CD4-positive, alpha-beta T cell (primary cell): ENCODE data around the gene SCN8A. TPM values are rescaled to one million over a fixed set of nuclear protein-coding genes. Genes with fewer than 3 reads are reported as not detected.

Experiments
- ATAC-seq: fragments of 200-7000 bp; cut with Tn5 transposase; one replicate; pipeline ENCODE4 v1.10.0; 2022; ENCODE audit warnings: mild to moderate bottlenecking; ENCODE audit not compliant: poor library complexity
- CTCF ChIA-PET: fragments of 350-600 bp; sonication (Branson Sonifier 250); formaldehyde crosslinking; loops from one replicate; lab custom pipeline; 2021; ENCODE audit warnings: antibody characterized with exemption, inconsistent platforms; lab: Charles Lee
- POLR2A ChIA-PET: fragments of 350-600 bp; sonication (Branson Sonifier 250); formaldehyde crosslinking; loops from one replicate; lab custom pipeline; 2021; ENCODE audit warnings: antibody characterized with exemption, inconsistent platforms; lab: Charles Lee
- DNase-seq, 14 experiments: peaks; one replicate each; pipeline ENCODE4 v3.0.0-alpha.2; 2013 to 2020; ENCODE audit warnings: mixed read lengths in 2 of 14
- H3K27ac ChIP-seq, 2 donors: one replicate each; pipeline versions ENCODE4 v1.5.1 to v1.7.0; 2013; ENCODE audit warnings: low read length in 2 of 2, low read depth in 1 of 2, mild to moderate bottlenecking in 1 of 2
- H3K27me3 ChIP-seq, 2 experiments: 1 replicate in 1 of 2; 2 replicates in 1 of 2; pipeline versions ENCODE4 v1.6.1 to v1.7.0; 2013; ENCODE audit warnings: low read length in 2 of 2, control low read depth in 1 of 2, mild to moderate bottlenecking in 1 of 2, moderate library complexity in 1 of 2; ENCODE audit not compliant: insufficient read depth in 2 of 2, control insufficient read depth in 1 of 2
- H3K36me3 ChIP-seq: one replicate; pipeline ENCODE4 v1.6.1; 2013; ENCODE audit warnings: low read length, control low read depth; ENCODE audit not compliant: insufficient read depth
- H3K4me1 ChIP-seq: one replicate; pipeline ENCODE4 v1.6.1; 2013; ENCODE audit warnings: low read length, control low read depth; ENCODE audit not compliant: insufficient read depth
- H3K4me3 ChIP-seq: one replicate; pipeline ENCODE4 v1.5.1; 2013; ENCODE audit warnings: mild to moderate bottlenecking, low read length, moderate library complexity
- H3K9me3 ChIP-seq, 2 experiments: 1 replicate in 1 of 2; 2 replicates in 1 of 2; pipeline versions ENCODE4 v1.6.1 to v1.7.0; 2013; ENCODE audit warnings: low read length in 2 of 2, mild to moderate bottlenecking in 2 of 2, control low read depth in 1 of 2, moderate library complexity in 1 of 2; ENCODE audit not compliant: control insufficient read depth in 1 of 2, insufficient read depth in 1 of 2
- H3K27ac Mint-ChIP-seq: one replicate; pipeline ENCODE4 v1.8.0; 2020; ENCODE audit warnings: mixed read lengths
- H3K27me3 Mint-ChIP-seq: one replicate; pipeline ENCODE4 v1.8.0; 2021; ENCODE audit warnings: mixed read lengths
- H3K36me3 Mint-ChIP-seq: one replicate; pipeline ENCODE4 v1.8.0; 2021; ENCODE audit warnings: low read depth, mixed read lengths
- H3K4me1 Mint-ChIP-seq: one replicate; pipeline ENCODE4 v1.8.0; 2021; ENCODE audit warnings: low read depth, mixed read lengths
- H3K4me3 Mint-ChIP-seq: one replicate; pipeline ENCODE4 v1.8.0; 2020; ENCODE audit warnings: mild to moderate bottlenecking, mixed read lengths
- H3K9me3 Mint-ChIP-seq: one replicate; pipeline ENCODE4 v1.8.0; 2020; ENCODE audit warnings: mixed read lengths
- CTCF ChIP-seq: fragments of 200-600 bp; IDR thresholded peaks from one replicate; pipeline ENCODE4 v1.8.0; 2022; ENCODE audit warnings: antibody characterized with exemption, mild to moderate bottlenecking
- intact Hi-C, 2 experiments: fragments of 100-400 bp; cut with DNase I in 1 of 2; cut with micrococcal nuclease in 1 of 2; formaldehyde crosslinking; loops; one replicate each; pipeline versions ENCODE4 v1.15.1 to v1.9.0; 2023 to 2025; cut with DNase I, micrococcal nuclease
- total RNA-seq, 174 experiments: library from RNA in 2 of 174; stranded (reverse) in 2 of 174; gene quantifications; one replicate each; pipeline ENCODE4 v1.2.3 and lab custom pipeline; 2021 to 2026

Gene SCN8A
- total RNA-seq, 2 experiments from 2014 or later, result 0.14 to 0.36 TPM

GRCh38 chr12:51753980-51754675, 163.1 kb downstream of the SCN8A start:
- CTCF ChIA-PET, result interaction anchor here (1.1 kb wide), 1 partner anchor 8 kb away, joined by 3 read pairs; no protein-coding TSS in a partner anchor
- H3K9me3 Mint-ChIP-seq, result no peaks in the 10 kb centered on the region
- POLR2A ChIA-PET, result no interaction called here
- no peaks in the 10 kb centered on the region for H3K36me3 ChIP-seq
- H3K9me3 ChIP-seq, result no peaks in the 10 kb centered on the region
- H3K4me1 ChIP-seq, result no peaks in the 10 kb centered on the region
- no peaks in the 10 kb centered on the region for H3K36me3 Mint-ChIP-seq
- H3K4me3 Mint-ChIP-seq, result no peak overlapping the region
- H3K4me3 ChIP-seq, result no peak overlapping the region
- no peaks in the 10 kb centered on the region for H3K4me1 Mint-ChIP-seq
- H3K27ac Mint-ChIP-seq, result no peak overlapping the region
- no peak overlapping the region for H3K27ac ChIP-seq
- H3K27me3 ChIP-seq, result no peaks in the 10 kb centered on the region
- intact Hi-C loops, result no loop called here
- peaks cover 17% of the 10 kb centered on the region for H3K27me3 Mint-ChIP-seq
- no peak for DNase-seq
- ATAC-seq, result no peak
- no peak for TF ChIP-seq CTCF

GRCh38 chr12:51755251-51755650, 164.2 kb downstream of the SCN8A start:
- Mint-ChIP-seq H3K4me3 (no peak overlapping the region), H3K4me1 (no peaks in the 10 kb centered on the region), H3K27me3 (peaks cover 14% of the 10 kb centered on the region), H3K36me3 (no peaks in the 10 kb centered on the region), H3K9me3 (no peaks in the 10 kb centered on the region), H3K27ac (no peak overlapping the region)
- DNase-seq, result no peak
- Histone ChIP-seq H3K4me1 (no peaks in the 10 kb centered on the region), H3K4me3 (no peak overlapping the region), H3K36me3 (no peaks in the 10 kb centered on the region), H3K9me3 (no peaks in the 10 kb centered on the region), H3K27me3 (no peaks in the 10 kb centered on the region), H3K27ac (no peak overlapping the region)
- intact Hi-C loops, result no loop called here
- CTCF ChIA-PET, result interaction anchor here (0.9 to 1.1 kb wide), 2 partner anchors 9 to 524 kb away, joined by 3 read pairs; no protein-coding TSS in a partner anchor
- POLR2A ChIA-PET, result no interaction called here
- ATAC-seq, result no peak
- no peak for TF ChIP-seq CTCF

- no peaks in the 10 kb centered on the region for H3K27me3 Mint-ChIP-seq
- no peaks in the 10 kb centered on the region for H3K36me3 Mint-ChIP-seq
- no peaks in the 10 kb centered on the region for H3K4me1 ChIP-seq
- ATAC-seq, result no peak
- no peaks in the 10 kb centered on the region for H3K9me3 ChIP-seq
- H3K27me3 ChIP-seq, result no peaks in the 10 kb centered on the region
- H3K4me3 Mint-ChIP-seq, result no peak overlapping the region
- intact Hi-C loops, result no loop called here
- no peak for TF ChIP-seq CTCF
- H3K9me3 Mint-ChIP-seq, result no peaks in the 10 kb centered on the region
- H3K27ac ChIP-seq, result no peak overlapping the region
- CTCF ChIA-PET, result no interaction called here
- no peak overlapping the region for H3K4me3 ChIP-seq
- DNase-seq, result no peak
- POLR2A ChIA-PET, result no interaction called here
- H3K4me1 Mint-ChIP-seq, result no peaks in the 10 kb centered on the region
- no peak overlapping the region for H3K27ac Mint-ChIP-seq
- H3K36me3 ChIP-seq, result no peaks in the 10 kb centered on the region
Observed at GRCh38 chr12:51759175-51759574, 168.1 kb downstream of the SCN8A start.
